HG03139 (cell line): ENCODE measurements around the gene NDUFS6.
"Not testable (repeated sequence)": the region's sequence is repeated elsewhere in the genome, so short reads cannot be mapped to it uniquely, and the experiment has no call there.

Source experiments
- ATAC-seq: cut with Tn5 transposase; IDR thresholded peaks from one replicate; pipeline ENCODE4 v1.9.1; 2021; ENCODE audit not compliant: unreplicated experiment

Gene NDUFS6

GRCh38 chr5:1814183-1815020, 13.2 kb downstream of the NDUFS6 start:
- no peak for ATAC-seq

DNA sequence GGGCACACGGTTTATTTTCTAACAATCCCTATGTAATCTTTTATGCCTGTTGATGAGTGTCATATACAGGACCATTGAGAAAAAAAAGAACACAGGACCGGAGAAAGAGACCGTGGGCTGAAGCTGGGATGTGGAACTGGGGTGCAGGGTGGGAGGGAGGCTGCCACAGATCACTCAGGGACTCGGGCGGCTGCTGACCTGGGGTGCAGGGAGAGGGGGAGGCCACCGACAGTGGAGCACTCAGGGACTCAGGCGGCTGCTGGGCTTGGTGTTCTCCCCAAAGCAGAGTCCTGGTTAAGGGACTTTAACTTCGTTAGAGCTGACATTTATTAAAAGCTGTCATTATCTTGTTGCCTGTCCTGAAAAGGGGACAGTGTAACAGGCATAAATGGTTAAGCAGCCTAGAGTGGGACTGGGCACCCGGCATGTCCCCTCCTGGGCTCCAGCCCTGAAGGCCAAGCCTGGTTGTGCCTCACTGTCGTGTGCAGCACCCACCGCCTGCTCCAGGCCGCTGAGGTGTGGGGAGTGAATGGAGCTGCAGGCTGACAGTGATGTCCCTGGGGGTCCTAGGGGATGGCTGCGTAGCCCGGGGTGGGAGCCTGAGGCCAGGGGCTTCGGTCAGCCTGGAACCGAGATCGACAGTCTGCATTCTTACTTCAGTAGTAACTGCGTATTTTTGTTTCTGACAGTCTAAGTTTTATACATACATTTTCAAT, 14.0 kb downstream of the NDUFS6 start:
- ATAC-seq = no peak

DNA sequence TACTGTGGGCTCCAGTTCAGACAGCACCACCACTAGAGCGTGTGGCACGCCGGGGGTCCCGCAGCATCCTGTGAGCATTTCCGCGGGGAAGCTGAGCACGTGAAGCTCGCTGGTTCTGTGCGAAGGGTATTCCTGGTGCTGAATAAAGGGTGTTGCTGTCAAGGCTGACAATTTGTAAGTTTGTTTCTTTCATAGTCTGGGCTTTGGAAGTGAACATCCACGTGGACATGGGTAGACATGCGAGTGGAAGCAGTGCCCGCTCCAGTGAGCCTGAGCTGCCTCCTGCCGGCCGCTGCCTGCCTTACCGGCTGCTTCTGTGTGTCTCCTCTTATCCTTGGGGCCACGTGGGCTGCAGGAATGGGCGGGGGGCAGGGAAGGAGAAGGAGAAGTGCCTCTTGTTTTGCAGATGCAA, 14.7 kb downstream of the NDUFS6 start:
- no peak for ATAC-seq

DNA sequence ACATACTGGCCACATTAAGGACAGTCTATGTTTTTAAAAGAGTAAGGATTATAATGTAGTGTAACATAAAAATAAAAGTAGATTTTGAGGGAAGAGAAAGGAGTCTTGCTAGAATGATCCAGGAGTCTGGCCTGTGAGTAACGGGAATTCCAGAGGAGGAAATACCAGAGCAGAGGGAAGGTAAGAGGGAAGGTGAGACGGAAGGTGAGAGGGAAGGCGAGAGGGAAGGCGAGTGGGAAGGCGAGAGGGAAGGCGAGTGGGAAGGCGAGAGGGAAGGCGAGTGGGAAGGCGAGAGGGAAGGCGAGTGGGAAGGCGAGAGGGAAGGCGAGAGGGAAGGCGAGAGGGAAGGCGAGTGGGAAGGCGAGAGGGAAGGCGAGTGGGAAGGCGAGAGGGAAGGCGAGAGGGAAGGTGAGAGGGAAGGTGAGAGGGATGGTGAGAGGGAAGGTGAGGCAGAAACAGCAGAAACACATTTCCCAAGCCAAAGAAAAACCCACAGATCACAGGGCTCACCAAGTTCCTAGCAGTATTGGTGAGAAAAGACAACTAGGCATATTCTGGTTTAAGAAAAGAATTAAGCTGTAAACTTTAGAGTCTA, 15.4 kb downstream of the NDUFS6 start:
- ATAC-seq = not testable (repeated sequence)

GRCh38 chr5:1817261-1818043, 16.2 kb downstream of the NDUFS6 start:
- ATAC-seq = no peak

DNA sequence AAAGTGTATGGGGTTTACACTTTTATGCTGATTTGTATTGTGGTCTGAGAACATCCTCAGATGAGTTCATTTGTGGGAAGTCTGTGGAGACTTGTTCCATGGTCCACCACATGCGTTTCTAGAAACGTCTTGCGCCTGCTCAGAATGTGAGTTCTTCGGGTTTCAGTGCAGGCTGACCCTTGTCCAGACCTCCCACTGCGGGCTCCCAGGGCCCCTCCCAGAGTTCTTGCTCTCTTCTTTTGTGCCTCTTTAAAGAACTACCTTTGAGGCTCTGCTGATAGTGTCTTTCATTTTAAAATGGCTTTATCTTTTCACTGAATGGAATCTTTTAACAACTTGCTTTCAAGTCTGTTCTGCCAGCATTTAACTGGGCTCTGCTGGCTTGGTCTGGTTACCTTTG, 17.6 kb downstream of the NDUFS6 start:
- ATAC-seq = no peak

- ATAC-seq = no peak
Observed at GRCh38 chr5:1819458-1819857, 18.3 kb downstream of the NDUFS6 start.

GRCh38 chr5:1820381-1820780, 19.2 kb downstream of the NDUFS6 start:
- ATAC-seq = no peak

- ATAC-seq = no peak
Observed at GRCh38 chr5:1820926-1821325, 19.7 kb downstream of the NDUFS6 start.

- no peak for ATAC-seq
Observed at GRCh38 chr5:1821862-1822261, 20.7 kb downstream of the NDUFS6 start.

GRCh38 chr5:1823381-1824034, 22.3 kb downstream of the NDUFS6 start:
- no peak for ATAC-seq

GRCh38 chr5:1824109-1824821, 23.1 kb downstream of the NDUFS6 start:
- ATAC-seq = no peak

DNA sequence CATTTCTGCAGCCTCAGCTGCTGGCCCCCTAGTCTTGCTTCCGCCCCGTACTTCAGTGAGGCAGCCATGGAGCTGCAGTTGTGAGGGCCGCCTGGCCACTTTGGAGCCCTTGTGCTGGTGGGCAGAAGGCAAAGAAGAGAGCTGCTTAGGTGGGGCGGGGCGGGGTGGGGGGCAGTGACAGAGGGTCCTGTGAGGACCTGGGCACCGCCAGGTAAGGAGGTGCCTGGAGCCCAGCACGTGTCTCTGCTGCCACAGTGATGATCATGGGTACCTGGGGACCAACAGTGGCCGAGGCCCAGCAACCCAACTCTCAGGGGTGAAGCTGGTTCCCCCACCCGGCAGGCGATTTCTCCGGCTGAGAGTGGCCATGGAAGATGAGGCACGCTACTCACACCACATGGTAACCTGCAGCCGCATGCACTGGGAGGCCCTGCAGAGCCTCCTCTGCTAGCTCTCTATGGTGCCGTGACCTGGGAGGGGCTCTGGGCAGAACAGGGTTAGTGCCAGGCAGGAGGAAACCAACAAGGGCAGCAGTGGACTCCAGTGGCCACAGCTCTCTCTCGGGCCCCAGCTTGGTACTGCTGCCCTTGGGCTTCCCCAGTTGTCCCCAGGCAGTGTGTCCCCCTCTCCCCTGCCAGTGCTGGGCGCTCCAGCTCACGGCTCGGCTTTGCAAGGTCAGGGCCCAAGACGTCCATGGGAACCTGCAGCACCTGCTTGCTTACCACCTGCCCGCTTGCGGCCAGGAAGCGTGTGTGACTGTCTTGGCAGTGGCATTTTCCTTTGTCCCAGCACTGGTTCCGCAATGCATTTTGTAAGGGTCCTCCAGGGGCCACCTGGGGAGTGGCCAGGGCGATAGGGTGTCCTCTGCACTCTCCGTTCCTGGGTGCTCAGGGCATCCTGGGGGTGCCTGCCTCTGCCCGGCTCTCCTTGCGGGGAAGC, 24.0 kb downstream of the NDUFS6 start:
- ATAC-seq = no peak

- ATAC-seq = no peak
Observed at GRCh38 chr5:1826235-1826980, 25.2 kb downstream of the NDUFS6 start.

DNA sequence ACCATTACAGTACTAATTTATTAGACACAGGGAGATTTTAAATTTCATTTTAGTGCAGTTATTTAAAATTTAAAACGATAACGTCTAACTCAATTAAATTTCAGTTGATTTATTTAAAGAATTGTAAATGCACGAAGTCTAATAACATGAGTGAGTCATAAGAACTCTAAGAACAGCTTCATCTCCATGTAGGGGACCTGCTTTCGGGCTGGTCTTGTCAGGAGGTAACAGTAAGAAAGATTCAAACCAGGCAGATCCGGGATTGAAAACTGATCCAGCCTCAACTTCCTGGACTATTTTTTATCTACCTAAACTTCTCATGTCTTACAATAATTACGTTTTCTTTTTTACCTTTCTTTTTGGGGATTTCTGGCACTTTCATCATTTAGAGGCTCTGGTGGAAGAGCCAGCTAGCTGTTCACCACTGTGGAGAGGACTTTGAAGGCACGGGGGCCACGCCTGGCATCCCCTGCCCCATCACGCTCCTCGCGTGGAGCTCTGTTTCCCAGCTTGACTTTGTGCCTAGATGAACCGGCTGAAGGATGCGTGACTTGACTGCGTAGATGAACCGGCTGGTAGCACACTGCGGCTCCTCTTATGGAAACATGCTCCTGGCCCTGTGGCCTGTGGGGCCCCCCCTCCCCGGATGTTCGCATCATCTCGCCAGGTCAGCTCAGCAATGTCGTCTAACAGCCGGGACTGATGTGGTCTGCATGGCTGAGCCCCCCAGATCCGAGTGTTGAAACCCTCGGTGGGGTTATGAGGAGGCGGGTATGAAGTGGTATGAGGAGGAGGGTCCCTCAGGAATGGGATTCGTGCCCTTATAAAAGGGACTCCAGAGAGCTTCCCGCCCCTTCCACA, 26.0 kb downstream of the NDUFS6 start:
- ATAC-seq = no peak

DNA sequence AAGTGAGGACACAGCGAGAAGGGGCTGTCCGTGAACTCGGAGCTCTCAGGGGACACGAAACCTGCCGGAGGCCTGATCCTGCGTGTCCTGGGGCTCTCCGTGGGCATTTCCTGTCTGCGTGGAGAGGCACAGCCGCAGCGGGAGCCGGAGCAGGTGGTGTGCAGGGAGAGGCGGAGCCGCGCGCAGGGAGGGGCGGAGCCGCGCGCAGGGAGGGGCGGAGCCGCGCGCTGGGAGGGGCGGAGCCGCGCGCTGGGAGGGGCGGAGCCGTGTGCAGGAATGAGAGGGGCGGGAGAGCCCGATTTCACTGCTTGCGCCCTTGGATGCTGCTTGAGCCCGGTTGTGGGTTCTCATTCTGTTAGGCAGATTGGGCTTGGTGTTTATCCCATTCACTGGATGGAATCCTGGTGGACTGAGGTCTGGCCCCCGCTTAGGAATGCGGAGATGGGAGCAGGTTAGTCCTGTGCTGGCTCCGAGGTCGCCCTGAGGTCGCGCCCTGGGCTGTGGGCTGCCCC, 26.7 kb downstream of the NDUFS6 start:
- ATAC-seq = peak; percentile 57

GRCh38 chr5:1830571-1831228, 29.5 kb downstream of the NDUFS6 start:
- ATAC-seq = no peak
